ENCODE data around the gene FMNL2.

DNA sequence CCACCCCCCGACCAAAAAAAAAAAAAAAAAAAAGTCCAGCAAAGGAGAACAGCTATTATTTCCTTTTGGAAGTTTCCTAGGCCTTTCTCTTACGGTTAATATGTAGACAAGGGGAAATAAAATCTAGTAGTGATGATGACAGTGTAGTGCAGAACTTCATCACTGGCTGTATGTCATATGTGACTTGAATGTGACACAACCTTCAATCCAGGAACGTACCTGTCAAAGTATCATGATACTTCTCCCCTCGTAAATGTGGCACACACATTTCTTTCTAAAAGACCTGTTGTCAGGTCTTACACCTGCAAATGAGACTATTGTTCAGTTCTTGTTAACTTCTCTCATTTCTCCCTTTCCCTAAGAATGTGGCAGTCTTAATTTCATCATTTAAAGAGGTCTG, 208.7 kb downstream of the FMNL2 start:
- TF ChIP-seq, protein P1, sequence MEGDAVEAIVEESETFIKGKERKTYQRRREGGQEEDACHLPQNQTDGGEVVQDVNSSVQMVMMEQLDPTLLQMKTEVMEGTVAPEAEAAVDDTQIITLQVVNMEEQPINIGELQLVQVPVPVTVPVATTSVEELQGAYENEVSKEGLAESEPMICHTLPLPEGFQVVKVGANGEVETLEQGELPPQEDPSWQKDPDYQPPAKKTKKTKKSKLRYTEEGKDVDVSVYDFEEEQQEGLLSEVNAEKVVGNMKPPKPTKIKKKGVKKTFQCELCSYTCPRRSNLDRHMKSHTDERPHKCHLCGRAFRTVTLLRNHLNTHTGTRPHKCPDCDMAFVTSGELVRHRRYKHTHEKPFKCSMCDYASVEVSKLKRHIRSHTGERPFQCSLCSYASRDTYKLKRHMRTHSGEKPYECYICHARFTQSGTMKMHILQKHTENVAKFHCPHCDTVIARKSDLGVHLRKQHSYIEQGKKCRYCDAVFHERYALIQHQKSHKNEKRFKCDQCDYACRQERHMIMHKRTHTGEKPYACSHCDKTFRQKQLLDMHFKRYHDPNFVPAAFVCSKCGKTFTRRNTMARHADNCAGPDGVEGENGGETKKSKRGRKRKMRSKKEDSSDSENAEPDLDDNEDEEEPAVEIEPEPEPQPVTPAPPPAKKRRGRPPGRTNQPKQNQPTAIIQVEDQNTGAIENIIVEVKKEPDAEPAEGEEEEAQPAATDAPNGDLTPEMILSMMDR (conservative IDR thresholded peaks at IDR 0.05; ENCODE audit: low read depth, low read length): no peak
- no peak for TF ChIP-seq RAD21 (IDR thresholded peaks at IDR 0.05; ENCODE audit: low read length)
- TF ChIP-seq CEBPB (IDR thresholded peaks at IDR 0.05; ENCODE audit: low read depth, low read length): no peak
- no peak for TF ChIP-seq POLR2A (IDR thresholded peaks at IDR 0.05; ENCODE audit: low read depth, low read length)
- TF ChIP-seq, protein P2, sequence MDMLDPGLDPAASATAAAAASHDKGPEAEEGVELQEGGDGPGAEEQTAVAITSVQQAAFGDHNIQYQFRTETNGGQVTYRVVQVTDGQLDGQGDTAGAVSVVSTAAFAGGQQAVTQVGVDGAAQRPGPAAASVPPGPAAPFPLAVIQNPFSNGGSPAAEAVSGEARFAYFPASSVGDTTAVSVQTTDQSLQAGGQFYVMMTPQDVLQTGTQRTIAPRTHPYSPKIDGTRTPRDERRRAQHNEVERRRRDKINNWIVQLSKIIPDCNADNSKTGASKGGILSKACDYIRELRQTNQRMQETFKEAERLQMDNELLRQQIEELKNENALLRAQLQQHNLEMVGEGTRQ (IDR thresholded peaks at IDR 0.05; ENCODE audit: low read depth, low read length): no peak
- TF ChIP-seq SMC3 (IDR thresholded peaks at IDR 0.05; ENCODE audit: low read depth, low read length): no peak
- no peak for TF ChIP-seq BHLHE40 (IDR thresholded peaks at IDR 0.05; ENCODE audit: low read depth, low read length)
- no peak for TF ChIP-seq MAFK (IDR thresholded peaks at IDR 0.05; ENCODE audit: low read depth, low read length)
- no peak for TF ChIP-seq MXI1 (IDR thresholded peaks at IDR 0.05; ENCODE audit: borderline replicate concordance, low read depth, low read length)
- TF ChIP-seq RCOR1 (IDR thresholded peaks at IDR 0.05; ENCODE audit: insufficient replicate concordance, low read length): no peak

Measured in IMR-90 (cell line).